ENCODE results near the gene RTN4RL1.

DNA sequence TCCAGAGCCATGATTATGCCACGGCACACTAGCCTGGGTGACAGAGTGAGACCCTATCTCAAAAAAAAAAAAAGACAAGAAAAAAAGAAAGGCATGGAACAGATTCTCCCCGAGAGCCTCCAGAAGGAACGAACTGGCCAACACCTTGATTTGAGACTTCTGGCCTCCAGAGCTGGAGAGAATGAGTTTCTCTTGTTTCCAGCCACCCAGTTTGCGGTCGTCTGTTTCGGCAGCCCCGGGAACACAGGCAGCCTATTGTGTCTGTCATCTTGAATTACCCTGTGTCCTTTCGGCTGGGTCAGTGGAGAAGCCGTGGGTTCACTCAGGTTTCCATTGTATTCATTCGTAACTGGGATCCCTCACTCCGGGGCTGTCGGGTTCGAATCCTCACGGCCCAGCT lies 111.4 kb downstream of the RTN4RL1 start:
- TF ChIP-seq, protein P1, sequence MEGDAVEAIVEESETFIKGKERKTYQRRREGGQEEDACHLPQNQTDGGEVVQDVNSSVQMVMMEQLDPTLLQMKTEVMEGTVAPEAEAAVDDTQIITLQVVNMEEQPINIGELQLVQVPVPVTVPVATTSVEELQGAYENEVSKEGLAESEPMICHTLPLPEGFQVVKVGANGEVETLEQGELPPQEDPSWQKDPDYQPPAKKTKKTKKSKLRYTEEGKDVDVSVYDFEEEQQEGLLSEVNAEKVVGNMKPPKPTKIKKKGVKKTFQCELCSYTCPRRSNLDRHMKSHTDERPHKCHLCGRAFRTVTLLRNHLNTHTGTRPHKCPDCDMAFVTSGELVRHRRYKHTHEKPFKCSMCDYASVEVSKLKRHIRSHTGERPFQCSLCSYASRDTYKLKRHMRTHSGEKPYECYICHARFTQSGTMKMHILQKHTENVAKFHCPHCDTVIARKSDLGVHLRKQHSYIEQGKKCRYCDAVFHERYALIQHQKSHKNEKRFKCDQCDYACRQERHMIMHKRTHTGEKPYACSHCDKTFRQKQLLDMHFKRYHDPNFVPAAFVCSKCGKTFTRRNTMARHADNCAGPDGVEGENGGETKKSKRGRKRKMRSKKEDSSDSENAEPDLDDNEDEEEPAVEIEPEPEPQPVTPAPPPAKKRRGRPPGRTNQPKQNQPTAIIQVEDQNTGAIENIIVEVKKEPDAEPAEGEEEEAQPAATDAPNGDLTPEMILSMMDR (IDR thresholded peaks at IDR 0.05; ENCODE audit: low read depth, low read length, poor library complexity, severe bottlenecking): no peak
- TF ChIP-seq EZH2phosphoT487 (IDR thresholded peaks at IDR 0.05; ENCODE audit: borderline replicate concordance, low read length): no peak
